K562 (cell line): ENCODE measurements around the gene GGCT. TPM values are rescaled to one million over a fixed set of nuclear protein-coding genes. Genes with fewer than 3 reads are reported as not detected.
A peak's percentile ranks its signal among the peaks of the same experiment; 100 is the strongest.

ENCODE experiments used
- ATAC-seq: fragments of 200-7000 bp; cut with Tn5 transposase; 3 replicates; pipeline ENCODE4 v1.9.1; 2020; ENCODE audit warnings: moderate library complexity
- BruUV-seq: library from RNA; stranded (reverse); fragments of 400-500 nt; replicated peaks from 2 replicates; lab custom pipeline; 2021; lab: Mats Ljungman, UMichigan
- CTCF ChIA-PET: fragments of 300-600 bp; formaldehyde crosslinking; extraction: SDS; loops from one replicate; lab custom pipeline; 2021; ENCODE audit warnings: low intra/inter-chr PET ratio; lab: Yijun Ruan, JAX
- POLR2A ChIA-PET: fragments of 300-600, 350-650 bp; sonication (Branson Sonifier 250); formaldehyde crosslinking; extraction: SDS; loops from one replicate; lab custom pipeline; 2021; ENCODE audit warnings: antibody characterized with exemption, inconsistent platforms; lab: Yijun Ruan, JAX
- DNase-seq, 4 experiments: peaks; one replicate each; pipeline versions ENCODE4 v3.0.0 to v3.0.0-alpha.2; 2011 to 2018; ENCODE audit warnings: low spot score in 3 of 4, mixed read lengths in 3 of 4; ENCODE audit errors: extremely low read depth in 1 of 4
- FAIRE-seq: peaks from 2 replicates; lab custom pipeline; 2011; peaks lifted over from hg19 to GRCh38; lab: Jason Lieb, UNC
- H2AFZ ChIP-seq: 2 replicates; pipeline ENCODE4 v1.6.0; 2011; ENCODE audit warnings: low read depth, low read length, control low read depth, inconsistent platforms
- H3K27ac ChIP-seq: fragments of 200-600 bp; 3 replicates; pipeline ENCODE4 v1.8.0; 2011; ENCODE audit warnings: low read depth, mild to moderate bottlenecking, control low read depth, inconsistent platforms, low read length, moderate library complexity, mixed read lengths; ENCODE audit errors: extremely low read depth
- H3K27me3 ChIP-seq, 2 experiments: fragments of 300-600 bp in 1 of 2; 2 replicates in 1 of 2; 3 replicates in 1 of 2; pipeline versions ENCODE4 v1.6.0 to v1.8.0; 2011; ENCODE audit warnings: inconsistent platforms in 2 of 2, low read length in 2 of 2, mild to moderate bottlenecking in 1 of 2, mixed read lengths in 1 of 2, moderate library complexity in 1 of 2; ENCODE audit not compliant: control insufficient read depth in 2 of 2, insufficient read depth in 2 of 2
- H3K36me3 ChIP-seq: fragments of 300-600 bp; 3 replicates; pipeline ENCODE4 v1.8.0; 2011; ENCODE audit warnings: mild to moderate bottlenecking, low read length, inconsistent platforms; ENCODE audit not compliant: control insufficient read depth, insufficient read depth
- H3K4me1 ChIP-seq, 2 experiments: fragments of 200-600 bp in 1 of 2; replicated peaks in 1 of 2; 2 replicates in 1 of 2; 3 replicates in 1 of 2; pipeline versions ENCODE4 v1.5.1 to v1.8.0; 2011; ENCODE audit warnings: inconsistent platforms in 2 of 2, low read length in 2 of 2, mild to moderate bottlenecking in 1 of 2, mixed read lengths in 1 of 2, moderate library complexity in 1 of 2; ENCODE audit not compliant: control insufficient read depth in 2 of 2, insufficient read depth in 2 of 2
- H3K4me2 ChIP-seq: 2 replicates; pipeline ENCODE4 v1.6.1; 2011; ENCODE audit warnings: low read length, control low read depth, inconsistent platforms, mixed read lengths; ENCODE audit not compliant: insufficient read depth
- H3K4me3 ChIP-seq: fragments of 200-600 bp; sonication (generic), shearing (Covaris generic); 2 replicates; pipeline ENCODE4 v1.5.1; 2016; ENCODE audit warnings: control low read depth, inconsistent platforms
- H3K79me2 ChIP-seq: fragments of 200-600 bp; 3 replicates; pipeline ENCODE4 v1.8.0; 2011; ENCODE audit warnings: low read length, inconsistent platforms; ENCODE audit not compliant: control insufficient read depth, insufficient read depth
- H3K9ac ChIP-seq, 2 experiments: 2 replicates each; pipeline versions ENCODE4 v1.6.0 to v1.6.1; 2011; ENCODE audit warnings: low read depth in 2 of 2, low read length in 2 of 2, control low read depth in 1 of 2, inconsistent platforms in 1 of 2, mild to moderate bottlenecking in 1 of 2, mixed read lengths in 1 of 2; ENCODE audit not compliant: insufficient read depth in 1 of 2
- H3K9me1 ChIP-seq: one replicate; pipeline ENCODE4 v1.6.0; 2011; ENCODE audit warnings: inconsistent platforms, mild to moderate bottlenecking, low read length, moderate library complexity; ENCODE audit not compliant: control insufficient read depth, insufficient read depth
- H3K9me3 ChIP-seq: replicated peaks from 2 replicates; pipeline ENCODE4 v1.5.1; 2011; ENCODE audit warnings: low read depth, low read length, inconsistent platforms; ENCODE audit not compliant: control insufficient read depth, insufficient read depth
- H4K20me1 ChIP-seq: replicated peaks from 2 replicates; pipeline ENCODE4 v1.6.1; 2011; ENCODE audit warnings: low read length, inconsistent platforms, mixed read lengths; ENCODE audit not compliant: control insufficient read depth, insufficient read depth
- C11orf30 ChIP-seq: fragments of 450-650 bp; IDR thresholded peaks from 2 replicates; pipeline ENCODE4 v1.6.1; 2016; ENCODE audit warnings: low read depth, mild to moderate bottlenecking
- MAFF ChIP-seq: IDR thresholded peaks from 2 replicates; pipeline ENCODE4 v1.6.1; 2012; ENCODE audit warnings: low read length, improper control_type of control experiment
- PTTG1 ChIP-seq: fragments of 450-650 bp; IDR thresholded peaks from 2 replicates; pipeline ENCODE4 v1.6.1; 2016; ENCODE audit warnings: low read depth, mild to moderate bottlenecking, missing genetic modification characterization, missing compliant biosample characterization
- RBFOX2 ChIP-seq: fragments of 200-400 bp; formaldehyde crosslinking; IDR thresholded peaks from 2 replicates; pipeline ENCODE4 v1.6.1; 2017; ENCODE audit warnings: low read depth, mild to moderate bottlenecking, low read length, moderate library complexity
- RBM25 ChIP-seq: fragments of 200-400 bp; formaldehyde crosslinking; IDR thresholded peaks from 2 replicates; pipeline ENCODE4 v1.6.1; 2018; ENCODE audit warnings: low read length, low read depth, moderate library complexity; ENCODE audit not compliant: severe bottlenecking
- RNF2 ChIP-seq: sonication (generic); IDR thresholded peaks from 2 replicates; pipeline ENCODE4 v1.6.1; 2016
- SNRNP70 ChIP-seq: fragments of 200-400 bp; formaldehyde crosslinking; optimal IDR thresholded peaks from 2 replicates; pipeline ENCODE3; 2017; ENCODE audit warnings: low read depth, low read length
- TOE1 ChIP-seq, 2 experiments: fragments of 450-650 bp in 1 of 2; sonication (generic) in 1 of 2; formaldehyde crosslinking in 1 of 2; IDR thresholded peaks; 2 replicates each; pipeline versions ENCODE4 v1.7.1 to v1.8.0; 2016 to 2022; ENCODE audit warnings: borderline replicate concordance in 2 of 2, mild to moderate bottlenecking in 2 of 2, antibody characterized with exemption in 1 of 2, inconsistent platforms in 1 of 2, low read depth in 1 of 2, missing genetic modification reagents in 1 of 2, moderate library complexity in 1 of 2
- TRIM28 ChIP-seq: fragments of 450-650 bp; IDR thresholded peaks from 2 replicates; pipeline ENCODE4 v1.6.1; 2017
- ZFP36 ChIP-seq: fragments of 150-350 bp; IDR thresholded peaks from 2 replicates; pipeline ENCODE4 v1.6.1; 2018; ENCODE audit warnings: low read length, low read depth; ENCODE audit not compliant: partially characterized antibody
- ZNF316 ChIP-seq: fragments of 450-650 bp; IDR thresholded peaks from 2 replicates; pipeline ENCODE4 v1.6.1; 2016
- WGBS: fragments of 100-300 bp; shearing (Covaris generic); methylation state at CpG from one replicate; pipeline ENCODE4 v1.1.6; 2016; ENCODE audit warnings: low coverage, mixed read lengths; ENCODE audit not compliant: insufficient coverage; ENCODE audit errors: missing lambda C conversion rate; 5-methylcytosine and 5-hydroxymethylcytosine counted together
- in situ Hi-C: fragments of 300-500 bp; cut with MboI; formaldehyde crosslinking; loops from 4 replicates; pipeline ENCODE4 v1.15.0; 2018; ENCODE audit warnings: inconsistent platforms, mixed read lengths
- intact Hi-C: fragments of 100-400 bp; cut with micrococcal nuclease; formaldehyde crosslinking; loops from 2 replicates; pipeline ENCODE4 v1.14.2; 2022
- polyA plus RNA-seq, 8 experiments: library from polyadenylated mRNA; depleted of rRNA in 4 of 8; stranded (reverse) in 5 of 8; unstranded in 3 of 8; fragments of >200 nt; fragmentation: Nextera tagmentation in 2 of 8; fragmentation: Illumina TruSeq in 1 of 8; extraction: Ambion mirVana in 2 of 8; extraction: Trizol in 1 of 8; gene quantifications; 2 replicates each; pipeline versions ENCODE4 v1.2.1 to v1.2.3, GENCODE V29; 2011 to 2014; ENCODE audit warnings: inconsistent platforms in 1 of 8, missing spikeins in 1 of 8
- total RNA-seq, 7 experiments: library from RNA; depleted of rRNA in 6 of 7; stranded (reverse); fragments of >200 nt in 6 of 7; fragmentation: Illumina TruSeq in 2 of 7; extraction: Trizol in 2 of 7; gene quantifications; 2 replicates each; pipeline versions ENCODE4 v1.2.1 to v1.2.3, GENCODE V29; 2011 to 2021; ENCODE audit warnings: low replicate concordance in 1 of 7
- TF ChIP-seq, protein P1 (sequence below): fragments of 450-650 bp; IDR thresholded peaks from 2 replicates; pipeline ENCODE4 v1.6.1; 2017; ENCODE audit warnings: mild to moderate bottlenecking, moderate library complexity
- TF ChIP-seq, protein P2 (sequence below): sonication (generic); formaldehyde crosslinking; IDR thresholded peaks from 2 replicates; pipeline ENCODE4 v1.8.1; 2022; ENCODE audit warnings: missing genetic modification reagents

Gene GGCT
- total and polyA plus RNA-seq, 9 of the 15 experiments (the other 6 are each of a cell fraction or from before 2014, with no cell fraction given) = 79.0 to 349 (median 136) TPM

DNA sequence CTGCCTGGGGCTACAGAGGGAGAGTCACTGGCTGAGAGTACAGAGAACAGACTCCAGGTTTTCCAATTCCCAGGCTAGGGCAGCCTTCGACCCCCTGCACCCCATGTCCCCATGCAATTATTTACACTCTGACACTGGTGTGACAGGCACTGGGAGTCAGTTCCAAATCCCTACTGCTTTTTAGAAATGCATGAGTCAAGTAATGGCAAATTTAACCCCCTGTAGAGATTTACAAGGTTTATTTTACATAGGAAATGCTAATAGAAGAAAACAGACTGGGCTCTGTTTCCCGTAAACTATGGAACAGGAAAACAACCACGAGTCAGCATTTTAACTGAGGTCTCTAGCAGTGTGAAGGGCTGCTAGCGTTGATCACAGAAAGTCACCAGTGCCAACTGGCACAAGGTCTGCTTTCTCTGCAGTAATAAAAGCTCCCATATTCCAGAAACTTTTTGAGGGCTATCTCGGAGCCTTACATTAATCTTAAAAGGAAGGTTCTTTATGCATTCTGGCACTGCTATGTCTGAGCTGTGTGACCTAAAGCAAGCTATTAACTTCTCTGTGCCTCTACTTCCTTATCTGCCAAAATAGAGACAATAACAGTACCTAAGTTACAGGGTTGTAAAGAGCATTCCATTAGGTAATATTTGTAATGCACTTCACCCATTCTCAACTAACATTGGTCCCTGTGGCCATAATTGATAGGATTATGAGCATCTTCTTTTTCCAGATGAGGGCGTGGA is 54.2 kb downstream of the GGCT start:
- no peak overlapping the region for H3K4me2 ChIP-seq
- H3K27me3 ChIP-seq = no peaks in the 10 kb centered on the region
- FAIRE-seq (no peak), ATAC-seq (no peak), DNase-seq (no peak)
- no peak overlapping the region for H3K4me3 ChIP-seq
- POLR2A ChIA-PET = interaction anchor here (1.1 to 1.5 kb wide), 2 partner anchors 10 to 176 kb away, joined by 3 to 4 read pairs; no protein-coding TSS in a partner anchor
- H3K9ac ChIP-seq = no peak overlapping the region
- H3K4me1 ChIP-seq = peaks cover 0 to 4% of the 10 kb centered on the region in 2 experiments; a peak in 1 of 5 replicates
- no peaks in the 10 kb centered on the region for H3K79me2 ChIP-seq
- no peaks in the 10 kb centered on the region for H4K20me1 ChIP-seq
- CTCF ChIA-PET = no interaction called here
- intact Hi-C loops = no loop called here
- H3K9me3 ChIP-seq = no peaks in the 10 kb centered on the region
- in situ Hi-C loops = no loop called here
- no peak overlapping the region for H2AFZ ChIP-seq
- H3K27ac ChIP-seq = no peak overlapping the region
- BruUV-seq = no TSS peak
- 43% methylated on average over 6 of the region's 6 CpGs for WGBS
- H3K36me3 ChIP-seq = no peaks in the 10 kb centered on the region
- H3K9me1 ChIP-seq = no peaks in the 10 kb centered on the region
- no peak for TF ChIP-seq TOE1 (IDR thresholded peaks at IDR 0.05; ENCODE audit: borderline replicate concordance)
- TF ChIP-seq TOE1 (CRISPR knock-in tag; IDR thresholded peaks at IDR 0.05; ENCODE audit: borderline replicate concordance, low read depth) = no peak
- no peak for TF ChIP-seq TRIM28
- TF ChIP-seq ZNF316 = peak; percentile 68
- peak; percentile 59; the same call in 1 of the 2 replicates for TF ChIP-seq MAFF
- TF ChIP-seq RNF2 = no peak
- no peak for TF ChIP-seq SNRNP70
- TF ChIP-seq, protein P1, sequence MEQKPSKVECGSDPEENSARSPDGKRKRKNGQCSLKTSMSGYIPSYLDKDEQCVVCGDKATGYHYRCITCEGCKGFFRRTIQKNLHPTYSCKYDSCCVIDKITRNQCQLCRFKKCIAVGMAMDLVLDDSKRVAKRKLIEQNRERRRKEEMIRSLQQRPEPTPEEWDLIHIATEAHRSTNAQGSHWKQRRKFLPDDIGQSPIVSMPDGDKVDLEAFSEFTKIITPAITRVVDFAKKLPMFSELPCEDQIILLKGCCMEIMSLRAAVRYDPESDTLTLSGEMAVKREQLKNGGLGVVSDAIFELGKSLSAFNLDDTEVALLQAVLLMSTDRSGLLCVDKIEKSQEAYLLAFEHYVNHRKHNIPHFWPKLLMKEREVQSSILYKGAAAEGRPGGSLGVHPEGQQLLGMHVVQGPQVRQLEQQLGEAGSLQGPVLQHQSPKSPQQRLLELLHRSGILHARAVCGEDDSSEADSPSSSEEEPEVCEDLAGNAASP = no peak
- TF ChIP-seq C11orf30 = peak; percentile 52; the same call in 1 of the 2 replicates
- TF ChIP-seq PTTG1 = no peak
- TF ChIP-seq, protein P2, sequence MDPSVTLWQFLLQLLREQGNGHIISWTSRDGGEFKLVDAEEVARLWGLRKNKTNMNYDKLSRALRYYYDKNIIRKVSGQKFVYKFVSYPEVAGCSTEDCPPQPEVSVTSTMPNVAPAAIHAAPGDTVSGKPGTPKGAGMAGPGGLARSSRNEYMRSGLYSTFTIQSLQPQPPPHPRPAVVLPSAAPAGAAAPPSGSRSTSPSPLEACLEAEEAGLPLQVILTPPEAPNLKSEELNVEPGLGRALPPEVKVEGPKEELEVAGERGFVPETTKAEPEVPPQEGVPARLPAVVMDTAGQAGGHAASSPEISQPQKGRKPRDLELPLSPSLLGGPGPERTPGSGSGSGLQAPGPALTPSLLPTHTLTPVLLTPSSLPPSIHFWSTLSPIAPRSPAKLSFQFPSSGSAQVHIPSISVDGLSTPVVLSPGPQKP = no peak
- peak; percentile 51 for TF ChIP-seq ZFP36
- TF ChIP-seq RBFOX2 = no peak
- peak; percentile 76 for TF ChIP-seq RBM25
